Hindlimb muscle (tissue), 1 donor: Measurements from ENCODE around the gene RERE. TPM values are rescaled to one million over a fixed set of nuclear protein-coding genes. Genes with fewer than 3 reads are reported as not detected.
"Not testable (repeated sequence)": the region's sequence is repeated elsewhere in the genome, so short reads cannot be mapped to it uniquely, and the experiment has no call there.

Experiments
- DNase-seq: peaks from one replicate; pipeline ENCODE4 v3.0.0-alpha.2; 2013
- polyA plus RNA-seq: library from polyadenylated mRNA; unstranded; fragments of 120-200 nt; gene quantifications from one replicate; pipeline ENCODE4 v1.2.1, GENCODE V29; 2013; ENCODE audit not compliant: insufficient read length

The RERE gene
- polyA plus RNA-seq, 1 donor, result 93.9 TPM

DNA sequence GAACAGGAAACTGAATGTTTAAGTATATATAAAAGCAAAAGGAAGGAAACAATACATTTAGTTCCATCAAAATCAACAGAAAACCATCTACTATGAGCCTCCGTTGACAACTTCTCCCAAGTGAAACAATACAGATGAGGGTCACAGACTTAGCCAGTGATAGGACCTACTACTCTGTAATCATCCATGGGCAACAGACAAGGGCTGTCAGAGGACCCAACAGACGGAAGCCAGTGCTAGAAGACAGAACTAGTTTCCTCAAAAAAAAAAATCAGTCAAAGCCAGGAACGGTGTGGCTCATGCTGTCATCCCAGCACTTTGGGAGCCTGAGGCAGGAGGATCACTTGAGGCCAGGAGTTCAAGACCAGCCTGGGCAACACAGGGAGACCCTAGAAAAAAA, 20.6 kb downstream of the RERE start:
- DNase-seq, result no peak

GRCh38 chr1:8794605-8795004, 22.8 kb downstream of the RERE start:
- no peak for DNase-seq

- no peak for DNase-seq
Measured at GRCh38 chr1:8791819-8792218, 25.6 kb downstream of the RERE start.

GRCh38 chr1:8790987-8791386, 26.5 kb downstream of the RERE start:
- no peak for DNase-seq

GRCh38 chr1:8790478-8790877, 27.0 kb downstream of the RERE start:
- no peak for DNase-seq

DNA sequence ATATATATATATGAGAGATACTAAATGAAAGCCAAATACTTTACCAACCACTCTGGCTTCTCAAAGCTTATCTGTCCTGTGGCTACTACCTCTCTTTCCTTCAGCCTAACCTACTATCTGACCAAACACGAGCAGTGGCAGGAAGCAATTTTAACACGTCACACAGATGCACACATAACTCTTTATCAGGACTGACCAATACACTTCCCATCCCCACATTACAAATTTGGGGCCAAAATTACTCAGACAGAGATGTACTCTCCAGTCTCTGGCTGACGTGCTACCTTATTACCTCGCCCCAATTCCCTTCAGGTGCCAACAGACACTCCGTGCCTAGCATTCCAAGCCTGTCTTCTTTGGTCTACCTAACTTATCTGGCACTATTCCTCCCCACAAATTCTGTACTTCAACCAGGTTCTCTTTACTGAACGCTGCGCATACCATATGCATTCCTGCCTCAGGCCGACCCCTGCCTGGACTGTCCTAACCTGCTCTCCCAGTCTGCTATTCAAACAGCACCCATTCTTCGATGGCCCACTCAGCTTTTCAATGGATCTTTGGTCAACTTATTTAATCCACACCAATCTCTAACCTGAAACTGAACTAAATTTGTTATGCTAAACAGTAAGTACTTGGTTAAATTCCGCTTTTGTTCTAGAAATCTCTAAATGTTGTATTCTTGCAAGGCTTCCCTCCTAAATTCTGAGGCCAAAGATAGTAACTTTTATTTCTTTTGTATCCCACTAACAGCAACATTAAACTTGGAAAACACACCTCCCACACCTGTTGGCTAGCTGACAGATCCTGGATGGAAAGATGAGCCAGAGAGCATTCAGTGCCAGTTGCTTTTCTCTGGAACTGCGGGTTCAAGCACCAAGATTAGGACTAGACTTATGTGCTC, 27.9 kb downstream of the RERE start:
- no peak for DNase-seq

DNA sequence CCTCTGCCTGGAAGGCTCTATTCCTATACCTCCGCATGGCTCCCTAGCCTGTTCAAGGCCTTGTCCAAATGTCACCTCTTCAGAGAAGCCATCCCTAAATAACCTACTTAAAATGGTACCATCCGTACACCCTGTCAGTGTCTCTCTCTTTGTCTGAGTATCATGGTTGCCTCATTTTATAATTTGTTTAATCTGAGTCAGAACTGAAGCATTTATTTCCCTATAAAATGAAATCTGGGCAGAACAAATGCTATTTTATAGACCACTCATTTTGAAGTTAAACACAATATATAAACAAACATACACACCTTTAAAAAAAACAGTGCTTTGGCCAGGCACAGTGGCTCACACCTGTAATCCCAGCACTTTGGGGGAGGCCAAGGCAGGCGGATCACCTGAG, 30.2 kb downstream of the RERE start:
- no peak for DNase-seq

GRCh38 chr1:8786204-8786603, 31.2 kb downstream of the RERE start:
- not testable (repeated sequence) for DNase-seq

- DNase-seq, result no peak
Measured at GRCh38 chr1:8782955-8783354, 34.5 kb downstream of the RERE start.

DNA sequence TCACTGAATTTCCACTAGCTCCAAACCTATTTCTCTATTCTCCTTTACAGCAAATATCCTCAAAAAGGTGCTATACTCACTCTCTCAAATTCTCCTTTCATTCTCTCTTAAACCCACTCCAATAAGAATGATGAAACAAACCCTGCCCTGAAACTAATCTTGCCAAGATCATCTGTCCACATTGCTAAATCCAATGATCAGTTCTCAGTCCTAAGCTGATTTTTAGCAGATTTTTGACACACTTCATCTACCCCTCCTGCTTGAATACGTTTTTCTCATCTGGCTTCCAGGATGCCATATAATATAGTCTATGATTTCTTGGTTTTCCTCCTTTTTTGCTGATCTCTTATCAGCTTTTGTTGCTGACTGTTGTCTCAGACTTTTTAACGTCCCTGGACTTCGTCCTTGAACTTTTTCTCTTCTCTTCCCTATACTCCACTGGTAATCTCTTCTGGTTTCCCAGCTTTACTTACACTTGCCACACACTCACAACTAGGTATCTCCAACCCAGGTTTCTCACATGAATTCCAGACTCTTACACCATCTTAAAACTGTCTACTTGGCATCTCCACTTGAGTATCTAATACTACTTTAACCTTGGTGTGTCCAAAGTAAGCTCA, 35.3 kb downstream of the RERE start:
- DNase-seq, result no peak

- no peak for DNase-seq
Measured at GRCh38 chr1:8780405-8780804, 37.0 kb downstream of the RERE start.

DNA sequence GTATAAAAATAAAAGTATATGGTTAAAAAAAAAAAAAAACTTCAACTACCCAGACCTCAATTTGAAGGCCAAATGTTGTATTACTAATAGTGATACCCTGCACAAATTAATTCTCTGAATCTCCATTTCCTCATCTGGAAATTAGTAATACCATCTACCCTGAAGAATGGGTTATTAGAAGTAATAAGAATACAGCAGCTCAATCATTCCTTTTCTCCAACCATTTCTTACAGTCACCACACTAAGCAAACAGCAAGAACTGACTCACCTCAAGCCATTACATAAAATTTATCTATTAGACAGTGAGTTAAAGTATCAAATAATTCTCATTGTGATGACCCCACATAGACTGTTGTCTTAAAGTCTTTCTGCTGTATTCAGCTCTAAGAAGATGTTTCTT, 39.6 kb downstream of the RERE start:
- DNase-seq, result no peak

GRCh38 chr1:8776104-8776503, 41.3 kb downstream of the RERE start:
- DNase-seq, result no peak

GRCh38 chr1:8767006-8767405, 50.4 kb downstream of the RERE start:
- DNase-seq, result no peak

GRCh38 chr1:8765198-8765597, 52.2 kb downstream of the RERE start:
- no peak for DNase-seq

GRCh38 chr1:8764293-8764937, 53.0 kb downstream of the RERE start:
- no peak for DNase-seq

DNA sequence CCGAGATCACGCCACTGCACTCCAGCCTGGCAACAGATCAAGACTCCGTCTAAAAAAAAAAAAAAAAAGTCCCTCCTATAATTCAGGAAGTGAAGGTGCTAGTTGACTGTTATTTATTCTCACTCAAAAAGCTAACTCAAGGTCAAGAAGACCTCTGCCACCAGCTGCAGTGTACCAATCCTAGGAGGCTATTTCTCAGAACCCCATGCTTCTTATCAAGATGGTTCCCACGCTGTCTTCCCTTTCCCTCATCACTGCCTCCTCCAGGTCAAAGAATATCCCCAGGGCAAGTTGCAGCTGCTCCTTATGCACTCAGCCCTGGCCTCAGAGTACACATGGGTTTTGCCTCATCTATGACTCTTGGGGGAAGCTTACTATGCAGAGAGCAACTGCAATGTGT, 53.6 kb downstream of the RERE start:
- no peak for DNase-seq

GRCh38 chr1:8754993-8755392, 62.4 kb downstream of the RERE start:
- DNase-seq, result no peak

DNA sequence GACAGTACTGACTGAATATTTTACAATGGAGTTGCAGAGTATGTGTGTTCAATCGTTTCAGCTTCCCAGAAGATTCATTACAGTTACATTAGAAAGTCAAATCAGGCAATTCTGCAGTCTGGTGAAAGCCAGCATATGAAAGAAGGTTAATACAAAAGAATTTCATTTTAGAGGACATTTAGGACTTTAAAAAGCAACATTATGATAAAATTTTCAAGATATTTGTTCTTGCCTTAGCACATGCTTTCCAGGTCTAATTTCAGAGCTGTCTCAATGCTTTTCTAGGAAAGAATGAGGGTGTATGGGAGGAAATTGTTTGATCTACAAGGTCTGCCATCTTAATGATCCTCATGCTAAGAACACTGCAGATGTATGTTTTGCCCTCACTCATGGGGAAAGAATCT, 63.2 kb downstream of the RERE start:
- DNase-seq, result no peak

DNA sequence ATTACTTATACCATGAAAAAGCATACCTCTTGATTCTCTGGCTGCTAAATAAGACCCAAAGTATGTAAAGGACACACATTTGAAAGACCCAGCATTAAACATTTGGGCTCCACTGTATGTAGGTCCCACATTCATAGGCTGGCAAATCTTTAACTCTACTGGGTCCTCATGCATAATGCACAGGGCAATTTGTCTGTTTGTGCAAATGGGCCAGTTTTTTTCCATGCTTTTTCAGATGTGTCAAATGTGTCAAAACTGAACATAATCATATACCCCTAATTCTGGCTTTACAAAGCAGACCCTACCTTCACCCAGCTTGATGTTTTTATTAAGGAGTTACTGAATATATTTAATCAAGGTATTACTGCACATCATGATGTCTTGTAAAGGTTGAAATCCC, 63.7 kb downstream of the RERE start:
- no peak for DNase-seq

DNA sequence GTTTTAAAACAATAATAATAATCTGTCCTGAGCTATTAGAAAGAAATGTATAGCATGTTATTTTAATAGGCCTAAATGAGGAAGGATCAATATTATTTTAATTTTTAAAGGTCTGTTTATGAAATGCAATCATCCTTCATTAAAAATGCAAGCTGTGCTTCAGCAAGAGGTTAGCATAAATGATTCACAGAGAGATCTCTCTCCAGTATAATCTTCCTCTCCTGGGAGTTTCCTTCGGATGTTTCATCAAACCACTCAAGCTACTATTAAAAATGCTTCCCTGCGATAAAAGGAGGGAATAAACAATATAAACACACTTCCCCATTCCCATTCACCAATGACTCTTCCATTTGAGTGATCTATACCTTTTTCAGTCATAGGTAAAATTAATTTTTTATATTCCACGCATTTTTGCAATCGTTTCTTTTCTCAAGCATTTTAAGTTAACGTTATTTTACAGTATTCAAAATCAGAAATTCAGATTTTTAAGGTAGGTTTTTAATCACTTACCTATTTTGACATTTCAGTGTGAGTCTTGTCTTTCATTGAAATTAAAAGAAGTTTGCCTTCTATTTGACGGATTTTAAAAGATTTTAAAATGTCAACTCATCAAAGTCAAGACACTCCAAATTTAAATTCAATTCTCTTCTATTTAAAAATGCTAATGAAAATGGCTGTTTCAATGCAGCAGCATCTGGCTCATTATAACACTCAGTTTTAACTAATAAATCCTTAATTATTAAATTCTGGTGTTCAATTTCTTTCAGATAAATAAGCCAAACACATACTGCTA, 64.3 kb downstream of the RERE start:
- DNase-seq, result no peak

- DNase-seq, result no peak
Measured at GRCh38 chr1:8752411-8752810, 65.0 kb downstream of the RERE start.

DNA sequence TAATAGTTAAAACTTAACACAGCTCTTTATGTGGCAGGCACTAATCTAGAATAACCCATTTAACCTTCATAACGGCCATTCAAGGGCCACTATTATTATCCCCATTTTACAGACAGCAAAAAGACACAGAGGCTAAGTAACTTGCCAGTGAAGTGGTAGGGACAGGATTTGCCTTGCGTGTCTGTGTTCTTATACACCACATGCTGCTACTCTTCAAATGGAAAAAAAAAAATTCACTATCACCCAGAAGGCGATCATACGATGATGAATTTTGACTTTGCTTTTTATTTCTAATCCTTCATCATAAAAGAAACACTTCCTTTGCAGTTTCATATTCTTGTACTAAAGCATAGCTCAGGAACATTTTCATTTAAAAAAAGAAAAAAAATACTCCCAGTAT, 65.5 kb downstream of the RERE start:
- no peak for DNase-seq
